Activated CD4-positive, alpha-beta T cell treated with anti-CD3 and anti-CD28 coated beads, Interleukin-2, amount 10 ng/mL, durations not matched to agents 7 days and 5 days (primary cell): Measurements from ENCODE around the gene ECEL1. TPM values are rescaled to one million over a fixed set of nuclear protein-coding genes. Genes with fewer than 3 reads are reported as not detected.

Source experiments
- CTCF ChIA-PET: fragments of 350-600 bp; sonication (Branson Sonifier 250); formaldehyde crosslinking; loops from one replicate; lab custom pipeline; 2021; ENCODE audit warnings: antibody characterized with exemption; lab: Charles Lee
- POLR2A ChIA-PET: fragments of 350-600 bp; sonication (Branson Sonifier 250); formaldehyde crosslinking; loops from one replicate; lab custom pipeline; 2021; ENCODE audit warnings: antibody characterized with exemption; lab: Charles Lee
- DNase-seq: peaks from one replicate; pipeline ENCODE4 v3.0.0-alpha.2; 2020
- H3K27ac Mint-ChIP-seq: one replicate; pipeline ENCODE4 v1.8.0; 2021; ENCODE audit warnings: mild to moderate bottlenecking, moderate library complexity, mixed read lengths
- H3K27me3 Mint-ChIP-seq: one replicate; pipeline ENCODE4 v1.8.0; 2021; ENCODE audit warnings: mixed read lengths
- H3K36me3 Mint-ChIP-seq: one replicate; pipeline ENCODE4 v1.8.0; 2021; ENCODE audit warnings: low read depth, mixed read lengths
- H3K4me1 Mint-ChIP-seq: one replicate; pipeline ENCODE4 v1.8.0; 2021; ENCODE audit warnings: mixed read lengths
- H3K4me3 Mint-ChIP-seq: one replicate; pipeline ENCODE4 v1.8.0; 2021; ENCODE audit warnings: mild to moderate bottlenecking, moderate library complexity, mixed read lengths
- H3K9me3 Mint-ChIP-seq: one replicate; pipeline ENCODE4 v1.8.0; 2021; ENCODE audit warnings: mixed read lengths
- total RNA-seq, 2 experiments: library from RNA; stranded (reverse); gene quantifications; one replicate each; pipeline ENCODE4 v1.2.3, GENCODE V29; 2021

ECEL1 gene
- total RNA-seq, 2 experiments from 2014 or later, result not detected

GRCh38 chr2:232483311-232483922 is 4.2 kb downstream of the ECEL1 start:
- ChIA-PET POLR2A (no interaction called here), CTCF (no interaction called here)
- Mint-ChIP-seq H3K36me3 (no peaks in the 10 kb centered on the region), H3K9me3 (no peaks in the 10 kb centered on the region), H3K4me1 (peaks cover 7% of the 10 kb centered on the region), H3K27me3 (peaks cover 22% of the 10 kb centered on the region), H3K4me3 (no peak overlapping the region), H3K27ac (no peak overlapping the region)
- no peak for DNase-seq

GRCh38 chr2:232482301-232483238 is 5.1 kb downstream of the ECEL1 start:
- DNase-seq, result no peak
- H3K4me3 Mint-ChIP-seq, result no peak overlapping the region

GRCh38 chr2:232481322-232482140 is 6.1 kb downstream of the ECEL1 start:
- ChIA-PET CTCF (no interaction called here), POLR2A (no interaction called here)
- Mint-ChIP-seq H3K27ac (no peak overlapping the region), H3K4me1 (peaks cover 4% of the 10 kb centered on the region), H3K9me3 (no peaks in the 10 kb centered on the region), H3K4me3 (no peak overlapping the region), H3K36me3 (no peaks in the 10 kb centered on the region), H3K27me3 (peaks cover 12% of the 10 kb centered on the region)
- no peak for DNase-seq

More at GRCh38 chr2:232482301-232483238, 5.1 kb downstream of the ECEL1 start:
- H3K36me3 Mint-ChIP-seq, result no peaks in the 10 kb centered on the region
- H3K27me3 Mint-ChIP-seq, result peaks cover 17% of the 10 kb centered on the region
- H3K27ac Mint-ChIP-seq, result no peak overlapping the region
- ChIA-PET CTCF (no interaction called here), POLR2A (no interaction called here)
- H3K4me1 Mint-ChIP-seq, result peaks cover 7% of the 10 kb centered on the region
- no peaks in the 10 kb centered on the region for H3K9me3 Mint-ChIP-seq

GRCh38 chr2:232480201-232481190 is 7.1 kb downstream of the ECEL1 start:
- H3K4me3 Mint-ChIP-seq, result no peak overlapping the region
- H3K27ac Mint-ChIP-seq, result no peak overlapping the region
- DNase-seq, result no peak
- ChIA-PET CTCF (no interaction called here), POLR2A (no interaction called here)
- peaks cover 4% of the 10 kb centered on the region for H3K4me1 Mint-ChIP-seq
- H3K36me3 Mint-ChIP-seq, result no peaks in the 10 kb centered on the region
- H3K27me3 Mint-ChIP-seq, result peaks cover 12% of the 10 kb centered on the region
- no peaks in the 10 kb centered on the region for H3K9me3 Mint-ChIP-seq

GRCh38 chr2:232479341-232480200 is 8.1 kb downstream of the ECEL1 start:
- H3K4me1 Mint-ChIP-seq, result no peaks in the 10 kb centered on the region
- no peak overlapping the region for H3K4me3 Mint-ChIP-seq
- no peaks in the 10 kb centered on the region for H3K36me3 Mint-ChIP-seq
- H3K9me3 Mint-ChIP-seq, result no peaks in the 10 kb centered on the region
- H3K27ac Mint-ChIP-seq, result no peak overlapping the region
- ChIA-PET CTCF (no interaction called here), POLR2A (no interaction called here)
- H3K27me3 Mint-ChIP-seq, result peaks cover 3% of the 10 kb centered on the region
- DNase-seq, result no peak

- Mint-ChIP-seq H3K27ac (no peak overlapping the region), H3K27me3 (no peaks in the 10 kb centered on the region), H3K4me1 (no peaks in the 10 kb centered on the region), H3K36me3 (no peaks in the 10 kb centered on the region), H3K4me3 (no peak overlapping the region), H3K9me3 (no peaks in the 10 kb centered on the region)
- DNase-seq, result no peak
- ChIA-PET POLR2A (no interaction called here), CTCF (no interaction called here)
Observed at GRCh38 chr2:232478571-232479340, 8.9 kb downstream of the ECEL1 start.

GRCh38 chr2:232477751-232478510 is 9.7 kb downstream of the ECEL1 start:
- Mint-ChIP-seq H3K9me3 (no peaks in the 10 kb centered on the region), H3K4me1 (no peaks in the 10 kb centered on the region), H3K27ac (no peak overlapping the region), H3K27me3 (peaks cover 3% of the 10 kb centered on the region), H3K4me3 (no peak overlapping the region), H3K36me3 (no peaks in the 10 kb centered on the region)
- POLR2A ChIA-PET, result no interaction called here
- CTCF ChIA-PET, result interaction anchor here (0.6 kb wide), 1 partner anchor 101 kb away, joined by 3 read pairs; no protein-coding TSS in a partner anchor
- no peak for DNase-seq

GRCh38 chr2:232476791-232477190 is 10.8 kb downstream of the ECEL1 start:
- H3K9me3 Mint-ChIP-seq, result no peaks in the 10 kb centered on the region
- CTCF ChIA-PET, result interaction anchor here (0.6 kb wide), 1 partner anchor 321 kb away, joined by 3 read pairs; no protein-coding TSS in a partner anchor
- no peak for DNase-seq

GRCh38 chr2:232476045-232476444 is 11.6 kb downstream of the ECEL1 start:
- CTCF ChIA-PET, result no interaction called here
- Mint-ChIP-seq H3K27me3 (peaks cover 18% of the 10 kb centered on the region), H3K36me3 (no peaks in the 10 kb centered on the region), H3K4me1 (no peaks in the 10 kb centered on the region), H3K27ac (no peak overlapping the region), H3K9me3 (no peaks in the 10 kb centered on the region), H3K4me3 (no peak overlapping the region)
- POLR2A ChIA-PET, result no interaction called here
- DNase-seq, result no peak

More at GRCh38 chr2:232476791-232477190, 10.8 kb downstream of the ECEL1 start:
- no peaks in the 10 kb centered on the region for H3K4me1 Mint-ChIP-seq
- POLR2A ChIA-PET, result no interaction called here
- no peak overlapping the region for H3K4me3 Mint-ChIP-seq
- H3K36me3 Mint-ChIP-seq, result no peaks in the 10 kb centered on the region
- H3K27ac Mint-ChIP-seq, result no peak overlapping the region
- H3K27me3 Mint-ChIP-seq, result peaks cover 12% of the 10 kb centered on the region

- ChIA-PET POLR2A (no interaction called here), CTCF (interaction anchor here (1.6 kb wide), 1 partner anchor 146 kb away, joined by 3 read pairs; no protein-coding TSS in a partner anchor)
- no peaks in the 10 kb centered on the region for H3K4me1 Mint-ChIP-seq
- H3K27me3 Mint-ChIP-seq, result peaks cover 38% of the 10 kb centered on the region
- no peak overlapping the region for H3K4me3 Mint-ChIP-seq
- H3K9me3 Mint-ChIP-seq, result no peaks in the 10 kb centered on the region
- no peak overlapping the region for H3K27ac Mint-ChIP-seq
- DNase-seq, result no peak
- H3K36me3 Mint-ChIP-seq, result no peaks in the 10 kb centered on the region
Observed at GRCh38 chr2:232473467-232473890, 14.2 kb downstream of the ECEL1 start.
